ENCODE measurements around the gene DOC2B.
"Not testable (repeated sequence)": the region's sequence is repeated elsewhere in the genome, so short reads cannot be mapped to it uniquely, and the experiment has no call there.

DOC2B gene

DNA sequence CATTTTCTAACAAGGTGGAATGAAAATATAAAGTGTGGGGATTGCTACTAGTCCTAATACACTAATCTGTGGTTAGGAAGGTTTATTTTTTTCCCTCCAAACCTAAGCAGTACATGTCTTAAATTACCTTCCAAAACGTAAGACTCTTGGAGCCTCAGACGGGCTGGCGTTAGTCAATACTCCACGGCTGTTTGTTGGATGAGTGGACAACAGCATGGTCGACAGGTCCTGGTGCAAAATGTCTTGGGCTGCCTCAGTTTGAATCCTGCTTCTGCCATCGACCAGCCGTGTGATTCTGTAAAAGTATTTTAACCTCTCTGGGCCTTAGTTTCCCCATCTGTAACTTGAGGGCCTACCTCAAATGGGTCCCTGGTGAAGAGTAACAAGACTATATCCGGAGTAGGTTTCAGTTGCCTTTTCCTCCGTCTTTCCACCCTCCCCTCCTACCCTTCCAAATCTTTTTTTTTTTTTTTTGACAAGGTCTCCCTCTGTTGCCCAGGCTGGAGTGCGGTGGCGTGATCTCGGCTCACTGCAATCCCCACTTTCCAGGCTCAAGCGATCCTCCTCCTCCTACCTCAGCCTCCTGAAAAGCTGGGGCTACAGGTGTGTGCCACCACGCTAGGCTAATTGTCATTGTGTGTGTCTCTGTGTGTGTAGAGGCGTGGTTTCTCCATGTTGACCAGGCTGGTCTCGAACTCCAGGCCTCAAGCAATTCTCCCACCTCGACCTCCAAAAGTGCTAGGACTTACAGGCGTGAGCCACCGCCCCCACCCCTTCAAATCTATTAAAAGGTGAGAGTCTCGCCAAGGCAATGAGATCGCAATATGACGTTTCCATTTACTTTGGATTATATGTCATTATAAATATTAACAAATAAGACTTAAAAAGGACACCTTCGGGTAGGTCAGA, 38.3 kb downstream of the DOC2B start:
- DNase-seq, result no peak

DNA sequence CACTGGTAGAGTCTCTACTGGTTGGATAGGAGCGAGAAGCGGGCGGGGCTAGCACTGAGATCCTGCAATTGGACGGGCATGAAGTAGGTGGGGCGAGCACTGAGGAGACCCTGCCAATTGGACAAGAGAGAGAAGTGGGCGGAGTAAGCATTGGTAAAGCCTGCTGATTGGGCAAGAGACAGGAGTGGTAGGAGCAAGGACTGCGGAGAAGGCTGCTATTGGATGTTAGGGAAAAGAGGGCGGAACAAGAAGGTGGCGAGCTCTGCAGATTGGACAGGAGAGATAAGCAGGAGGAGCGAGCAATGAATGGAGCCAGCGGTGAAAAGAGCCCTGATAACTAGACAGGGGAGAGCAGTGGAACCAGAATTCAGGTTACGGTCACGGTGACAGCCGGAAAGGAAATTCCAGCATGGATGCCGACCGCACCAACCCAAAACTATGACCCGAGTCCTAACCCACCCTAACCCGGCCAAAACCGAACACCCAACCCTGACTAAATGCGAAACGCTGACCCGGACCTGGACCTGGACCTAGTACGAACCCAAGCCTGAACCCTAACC, 39.3 kb downstream of the DOC2B start:
- peak; percentile 35 for DNase-seq

DNA sequence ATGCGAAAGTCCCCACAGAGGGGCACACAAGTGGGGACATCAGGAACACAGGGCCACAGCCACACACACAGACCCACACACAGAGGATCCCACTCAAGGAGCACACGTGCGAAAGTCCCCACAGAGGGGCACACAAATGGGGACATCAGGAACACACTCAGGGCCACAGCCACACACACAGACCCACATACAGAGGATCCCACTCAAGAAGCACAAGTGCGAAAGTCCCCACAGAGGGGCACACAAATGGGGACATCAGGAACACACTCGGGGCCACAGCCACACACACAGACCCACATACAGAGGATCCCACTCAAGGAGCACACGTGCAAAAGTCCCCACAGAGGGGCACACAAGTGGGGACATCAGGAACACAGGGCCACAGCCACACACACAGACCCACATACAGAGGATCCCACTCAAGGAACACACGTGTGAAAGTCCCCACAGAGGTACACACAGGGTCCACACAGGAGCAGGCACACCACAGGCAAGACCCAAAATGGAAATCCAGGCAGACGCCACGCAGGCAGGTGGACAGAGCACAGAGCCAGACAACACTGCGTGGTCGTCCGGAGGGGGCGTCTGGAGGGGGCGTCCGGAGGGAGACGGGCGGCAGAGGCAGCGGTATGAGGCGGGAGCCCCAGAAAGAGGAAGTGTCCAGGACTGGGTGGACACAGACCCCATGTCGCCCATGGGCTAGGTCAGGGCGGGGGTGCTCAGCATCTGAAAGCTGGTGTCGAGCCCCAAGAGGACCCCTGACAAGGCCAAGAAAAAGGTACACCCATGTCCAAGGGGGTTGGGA, 41.8 kb downstream of the DOC2B start:
- not testable (repeated sequence) for DNase-seq

DNA sequence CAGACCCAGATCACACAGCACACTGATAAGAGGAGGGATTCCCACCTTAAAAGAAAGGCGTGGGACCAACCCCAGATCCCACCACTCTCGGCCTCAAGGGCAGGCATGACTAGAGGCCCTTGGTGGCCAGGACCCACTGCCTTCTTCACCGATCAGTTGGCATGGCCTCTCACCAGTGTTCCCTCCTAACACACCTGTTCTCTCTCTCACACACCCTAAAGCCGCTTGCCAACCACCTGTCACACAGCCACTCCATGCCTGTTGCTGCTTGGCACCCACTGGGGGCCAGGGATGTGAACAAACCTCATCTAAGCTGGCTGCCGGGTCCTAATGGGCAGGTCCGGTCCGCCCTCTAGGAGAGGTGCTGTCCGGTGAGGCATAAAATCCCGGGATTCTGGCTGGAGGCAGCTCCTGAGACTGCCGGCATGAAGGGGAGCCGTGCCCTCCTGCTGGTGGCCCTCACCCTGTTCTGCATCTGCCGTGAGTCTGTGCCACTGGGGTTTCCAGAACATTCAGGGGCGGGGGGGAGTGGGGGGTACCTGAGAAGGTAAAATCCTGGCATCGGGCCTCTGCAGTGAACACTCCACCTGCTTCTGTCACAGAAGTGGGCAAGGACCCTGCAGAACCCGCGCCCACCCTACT, 44.2 kb downstream of the DOC2B start, which contains the start of gene SCGB1C2:
Gene SCGB1C2 (plus strand): TSS at position 404 of the 642 bp plus-strand sequence. CDS start 22 bp downstream, at position 426.
- not testable (repeated sequence) for DNase-seq

DNA sequence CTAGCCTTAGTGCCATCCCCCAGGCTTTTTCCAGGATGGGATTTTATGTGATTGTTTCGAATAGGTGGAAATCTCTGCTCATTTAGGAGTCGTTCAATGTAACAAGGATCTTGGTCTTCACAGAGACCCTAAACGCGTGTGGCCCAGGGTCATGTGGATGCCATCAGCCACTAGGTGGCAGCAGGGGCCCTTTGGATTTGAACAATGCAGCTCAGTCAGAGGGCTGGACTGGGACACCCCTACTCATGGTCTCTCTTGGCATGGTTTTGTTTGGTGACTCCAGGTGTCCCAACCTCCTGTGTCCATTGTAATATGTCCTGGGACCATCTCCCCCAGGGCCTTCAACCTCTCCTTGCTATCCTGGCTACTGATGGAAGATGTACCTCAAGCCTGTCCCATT, 44.9 kb downstream of the DOC2B start:
- DNase-seq, result peak; percentile 83

DNA sequence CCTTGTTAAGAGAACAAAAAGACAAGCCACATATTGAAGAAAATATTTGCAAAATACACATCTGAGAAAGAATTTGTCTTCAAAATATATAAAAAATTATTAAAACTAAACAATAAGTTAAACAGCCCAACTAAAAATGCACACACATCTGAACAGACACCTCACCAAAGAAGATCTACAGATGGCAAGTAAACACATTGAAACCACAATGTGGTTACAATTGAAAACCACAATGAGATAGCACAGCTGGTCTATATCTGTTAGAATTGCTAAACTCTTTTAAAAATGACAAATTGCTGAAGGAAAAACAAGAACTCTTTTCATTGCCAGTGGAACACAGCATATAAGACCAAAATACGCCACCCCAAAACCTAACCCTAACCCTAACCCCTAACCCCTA, 45.6 kb downstream of the DOC2B start:
- DNase-seq, result not testable (repeated sequence)

DNA sequence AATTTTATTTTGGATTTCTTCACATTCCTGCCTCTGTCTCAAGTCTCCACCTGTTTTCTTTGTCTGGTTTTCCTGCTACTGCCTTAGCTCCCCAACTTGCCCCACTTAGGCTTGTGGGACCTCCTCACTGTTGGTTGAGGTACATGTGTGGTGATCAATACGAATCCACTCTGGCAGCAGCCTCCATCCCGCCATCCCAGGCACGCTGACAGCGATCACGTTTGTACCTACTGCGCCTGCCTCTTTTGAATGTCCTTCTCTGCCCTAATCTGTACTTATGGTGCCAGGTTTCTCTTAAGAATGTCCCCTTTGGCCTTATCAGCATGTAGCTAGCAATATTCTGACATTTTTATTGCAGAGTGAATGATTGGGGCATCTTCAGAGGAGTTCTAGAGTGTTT, 46.4 kb downstream of the DOC2B start:
- not testable (repeated sequence) for DNase-seq

DNA sequence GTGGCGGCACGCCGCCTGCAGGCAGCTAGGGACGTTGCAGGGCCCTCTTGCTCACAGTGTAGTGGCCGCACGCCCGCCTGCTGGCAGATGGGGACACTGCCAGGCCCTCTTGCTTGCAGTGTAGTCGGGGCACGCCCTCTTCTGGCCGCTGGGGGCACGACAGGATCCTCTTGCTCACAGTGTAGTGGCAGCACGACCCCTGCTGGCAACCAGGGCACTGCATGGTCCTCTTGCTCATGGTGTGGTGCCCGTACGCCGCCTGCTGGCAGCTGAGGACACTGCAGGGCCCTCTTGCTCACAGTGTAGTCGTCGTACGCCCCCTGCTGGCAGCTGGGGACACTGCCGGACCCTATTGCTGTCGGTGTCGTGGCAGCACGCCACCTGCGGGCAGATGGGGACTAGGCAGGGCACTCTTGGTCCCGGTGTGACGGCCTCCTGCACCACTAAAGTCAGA, 47.1 kb downstream of the DOC2B start:
- peak; percentile 16 for DNase-seq

DNA sequence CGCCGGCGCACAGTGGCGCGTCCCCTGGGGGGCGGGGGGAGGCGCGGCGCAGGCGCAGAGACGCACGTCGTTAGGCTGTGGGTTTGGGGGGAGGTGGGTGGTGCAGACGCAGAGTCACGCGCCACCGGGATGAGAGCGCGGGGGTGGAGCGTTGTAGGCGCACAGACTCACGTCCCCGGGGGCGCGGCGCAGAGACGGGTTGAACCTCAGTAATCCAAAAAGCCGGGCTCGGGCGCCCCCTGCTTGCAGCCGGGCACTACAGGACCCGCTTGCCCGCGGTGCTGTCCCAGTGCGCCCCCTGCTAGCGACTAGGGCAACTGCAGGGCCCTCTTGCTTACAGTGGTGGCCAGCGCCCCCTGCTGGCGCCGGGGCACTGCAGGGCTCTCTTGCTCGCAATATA, 47.5 kb downstream of the DOC2B start:
- not testable (repeated sequence) for DNase-seq

DNA sequence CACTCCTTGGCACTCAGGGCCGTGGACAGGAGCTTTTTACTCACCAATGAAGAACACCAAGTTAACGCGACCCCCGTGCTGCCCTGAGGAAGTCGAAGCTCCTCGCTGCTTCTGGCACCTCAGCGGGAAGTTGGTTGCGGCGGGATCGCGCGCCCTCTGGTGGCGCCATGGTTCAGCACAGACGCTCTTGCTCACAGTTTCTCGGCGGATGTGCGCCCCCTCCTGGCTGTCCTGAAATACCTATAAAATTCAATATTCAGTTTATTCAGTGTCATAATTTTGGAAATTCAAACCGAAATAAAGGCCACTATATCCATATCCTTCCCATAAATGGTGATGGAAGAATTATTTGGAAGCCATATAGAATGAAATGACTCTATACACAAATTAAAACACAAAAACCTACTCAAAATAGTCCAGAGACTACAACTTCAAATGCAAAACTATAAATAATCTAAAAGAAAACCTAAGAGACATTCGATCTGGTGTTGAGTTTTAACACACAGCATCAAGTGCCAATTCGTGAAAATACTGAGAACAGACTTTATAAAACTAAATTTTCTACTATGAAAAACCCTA, 63.0 kb downstream of the DOC2B start:
- peak; percentile 75 for DNase-seq

DNA sequence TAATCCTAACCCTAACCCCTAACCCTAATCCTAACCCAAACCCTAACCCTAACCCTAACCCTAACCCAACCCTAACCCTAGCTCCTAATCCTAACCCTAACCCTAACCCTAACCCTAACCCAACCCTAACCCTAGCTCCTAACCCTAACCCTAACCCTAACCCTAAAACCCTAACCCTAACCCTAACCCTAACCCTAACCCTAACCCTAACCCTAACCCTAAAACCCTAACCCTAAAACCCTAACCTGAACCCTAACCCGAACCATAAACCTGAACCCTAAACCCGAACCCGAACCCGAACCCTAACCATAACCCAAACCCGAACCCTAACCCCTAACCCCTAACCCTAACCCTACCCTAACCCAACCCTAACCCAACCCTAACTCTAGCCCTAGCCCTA, 68.3 kb downstream of the DOC2B start:
- not testable (repeated sequence) for DNase-seq

All from CD4-positive, alpha-beta T cell treated with Interleukin-17A for 1 hour (primary cell).